Endothelial cell of umbilical vein (primary cell): ENCODE results near the gene RNLS.

Experiments used
- CTCF ChIP-seq, 2 donors: IDR thresholded peaks; 1 replicate in 1 of 2; 2 replicates in 1 of 2; pipeline ENCODE4 v1.5.1; 2011; ENCODE audit warnings: low read length in 2 of 2, mild to moderate bottlenecking in 2 of 2, moderate library complexity in 2 of 2, control low read depth in 1 of 2, inconsistent platforms in 1 of 2, low read depth in 1 of 2; ENCODE audit not compliant: insufficient read depth in 1 of 2; ENCODE audit errors: extremely low read depth in 1 of 2
- EZH2 ChIP-seq: IDR thresholded peaks from 2 replicates; pipeline ENCODE4 v1.6.1; 2012; ENCODE audit warnings: borderline replicate concordance, low read depth, mild to moderate bottlenecking, moderate library complexity, low read length, inconsistent platforms; ENCODE audit not compliant: severe bottlenecking
- FOS ChIP-seq: IDR thresholded peaks from 2 replicates; pipeline ENCODE4 v1.6.1; 2011; ENCODE audit warnings: mild to moderate bottlenecking, low read length, moderate library complexity, borderline replicate concordance; ENCODE audit not compliant: insufficient read depth
- GATA2 ChIP-seq: IDR thresholded peaks from 2 replicates; pipeline ENCODE4 v1.7.0; 2011; ENCODE audit warnings: low read depth, mild to moderate bottlenecking, moderate library complexity, mixed read lengths, low read length; ENCODE audit not compliant: insufficient read length, insufficient read depth
- JUN ChIP-seq: IDR thresholded peaks from 2 replicates; pipeline ENCODE4 v1.6.1; 2011; ENCODE audit warnings: borderline replicate concordance, low read depth; ENCODE audit not compliant: insufficient read length, insufficient read depth
- MYC ChIP-seq: IDR thresholded peaks from one replicate; pipeline ENCODE4 v1.6.1; 2011; ENCODE audit warnings: mild to moderate bottlenecking, low read depth, low read length
- POLR2A ChIP-seq: IDR thresholded peaks from 2 replicates; pipeline ENCODE4 v1.6.1; 2012; ENCODE audit warnings: low read depth, mild to moderate bottlenecking, control low read depth, low read length
- POLR2AphosphoS5 ChIP-seq: IDR thresholded peaks from 2 replicates; pipeline ENCODE4 v1.6.1; 2012; ENCODE audit warnings: low read depth, mild to moderate bottlenecking, control low read depth, low read length, moderate library complexity; ENCODE audit not compliant: insufficient read depth
- TF ChIP-seq, protein P1 (sequence below): IDR thresholded peaks from 2 replicates; pipeline ENCODE4 v1.6.1; 2011; ENCODE audit not compliant: insufficient read depth, insufficient read length

DNA sequence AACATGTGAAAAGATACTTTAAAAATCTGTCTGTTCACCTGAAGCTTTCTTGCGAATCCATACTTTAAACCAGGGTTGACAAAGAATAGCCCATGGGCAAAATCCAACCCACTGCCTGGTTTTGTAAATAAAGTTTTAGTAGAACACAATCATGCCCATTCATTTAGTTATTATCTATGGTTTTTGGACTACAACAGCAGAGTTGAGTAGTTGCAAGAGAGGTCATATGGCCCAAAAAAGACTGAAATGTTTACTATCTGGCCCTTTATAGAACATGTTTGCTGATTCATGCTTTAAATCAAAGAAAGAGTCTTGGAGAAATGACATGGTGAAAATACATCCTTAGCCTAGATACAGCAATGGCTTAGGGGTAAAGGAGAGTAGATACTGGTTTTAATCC lies 356.2 kb downstream of the RNLS start:
- no peak for TF ChIP-seq POLR2A
- no peak for TF ChIP-seq EZH2
- no peak for TF ChIP-seq CTCF (IDR thresholded peaks at IDR 0.05; ENCODE audit: extremely low read depth in 1 of 2, insufficient read depth in 1 of 2, low read depth in 1 of 2, low read length in 2 of 2)
- no peak for TF ChIP-seq FOS
- TF ChIP-seq POLR2AphosphoS5: no peak
- TF ChIP-seq, protein P1, sequence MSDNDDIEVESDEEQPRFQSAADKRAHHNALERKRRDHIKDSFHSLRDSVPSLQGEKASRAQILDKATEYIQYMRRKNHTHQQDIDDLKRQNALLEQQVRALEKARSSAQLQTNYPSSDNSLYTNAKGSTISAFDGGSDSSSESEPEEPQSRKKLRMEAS: no peak
- no peak for TF ChIP-seq MYC
- TF ChIP-seq JUN: no peak
- no peak for TF ChIP-seq GATA2
